WTC11 (cell line): Measurements from ENCODE around the gene REST. TPM values are rescaled to one million over a fixed set of nuclear protein-coding genes. Genes with fewer than 3 reads are reported as not detected.

Experiments
- ATAC-seq: fragments of 200-7000 bp; cut with Tn5 transposase; 2 replicates; pipeline ENCODE4 v1.10.0; 2021; ENCODE audit warnings: mild to moderate bottlenecking, moderate library complexity
- Bru-seq: library from RNA; stranded (reverse); fragments of 400-500 nt; gene quantifications from one replicate; lab custom pipeline; 2021; lab: Mats Ljungman, UMichigan
- CTCF ChIA-PET: fragments of 300-600 bp; sonication (Branson Sonifier 250); formaldehyde crosslinking; loops from one replicate; lab custom pipeline; 2021; ENCODE audit warnings: antibody characterized with exemption; lab: Charles Lee
- POLR2A ChIA-PET: fragments of 350-600 bp; sonication (Branson Sonifier 250); formaldehyde crosslinking; loops from one replicate; lab custom pipeline; 2021; ENCODE audit warnings: antibody characterized with exemption; lab: Charles Lee
- DNase-seq: peaks from one replicate; pipeline ENCODE4 v3.0.0; 2021; ENCODE audit warnings: low spot score
- H3K27ac Mint-ChIP-seq: 2 replicates; pipeline ENCODE4 v1.8.0; 2021; ENCODE audit warnings: mixed read lengths
- H3K27me3 Mint-ChIP-seq: 2 replicates; pipeline ENCODE4 v1.8.0; 2021; ENCODE audit warnings: low read depth, mild to moderate bottlenecking, moderate library complexity, mixed read lengths
- H3K36me3 Mint-ChIP-seq: 2 replicates; pipeline ENCODE4 v1.8.0; 2021; ENCODE audit warnings: mixed read lengths
- H3K4me1 Mint-ChIP-seq: 2 replicates; pipeline ENCODE4 v1.8.0; 2022; ENCODE audit warnings: mixed read lengths
- H3K4me3 Mint-ChIP-seq: 2 replicates; pipeline ENCODE4 v1.8.0; 2021; ENCODE audit warnings: mild to moderate bottlenecking, moderate library complexity, mixed read lengths
- H3K9me3 Mint-ChIP-seq: 2 replicates; pipeline ENCODE4 v1.8.0; 2021; ENCODE audit warnings: mixed read lengths
- AFF4 ChIP-seq: sonication (generic); formaldehyde crosslinking; IDR thresholded peaks from 2 replicates; pipeline ENCODE4 v1.8.1; 2023; ENCODE audit warnings: mild to moderate bottlenecking, missing genetic modification reagents, borderline replicate concordance
- ELF4 ChIP-seq: sonication (generic); formaldehyde crosslinking; IDR thresholded peaks from 2 replicates; pipeline ENCODE4 v1.8.1; 2022; ENCODE audit warnings: low read depth, mild to moderate bottlenecking, moderate library complexity, missing genetic modification reagents
- FOXP4 ChIP-seq: sonication (generic); formaldehyde crosslinking; IDR thresholded peaks from 2 replicates; pipeline ENCODE4 v1.8.0; 2022; ENCODE audit warnings: mild to moderate bottlenecking, missing genetic modification reagents
- IRF2 ChIP-seq: sonication (generic); formaldehyde crosslinking; IDR thresholded peaks from 2 replicates; pipeline ENCODE4 v1.8.0; 2022; ENCODE audit warnings: low read depth, missing genetic modification reagents, borderline replicate concordance
- NFYB ChIP-seq: sonication (generic); formaldehyde crosslinking; conservative IDR thresholded peaks from 2 replicates; pipeline ENCODE4 v1.8.0; 2022; ENCODE audit warnings: low read depth, missing genetic modification reagents
- RELA ChIP-seq: sonication (generic); formaldehyde crosslinking; IDR thresholded peaks from 2 replicates; pipeline ENCODE4 v1.8.1; 2022; ENCODE audit warnings: missing genetic modification reagents, mild to moderate bottlenecking, borderline replicate concordance
- SP1 ChIP-seq: sonication (generic); formaldehyde crosslinking; conservative IDR thresholded peaks from 2 replicates; pipeline ENCODE4 v1.8.1; 2022; ENCODE audit warnings: missing genetic modification reagents
- STAT6 ChIP-seq: sonication (generic); formaldehyde crosslinking; conservative IDR thresholded peaks from 2 replicates; pipeline ENCODE4 v1.8.1; 2023; ENCODE audit warnings: mild to moderate bottlenecking, low read depth, missing genetic modification reagents, moderate library complexity
- TEAD1 ChIP-seq: sonication (generic); formaldehyde crosslinking; IDR thresholded peaks from 2 replicates; pipeline ENCODE4 v1.8.0; 2022; ENCODE audit warnings: mild to moderate bottlenecking, missing genetic modification reagents
- TP53 ChIP-seq: sonication (generic); formaldehyde crosslinking; IDR thresholded peaks from 2 replicates; pipeline ENCODE4 v1.8.1; 2023; ENCODE audit warnings: mild to moderate bottlenecking, missing genetic modification reagents
- ZBTB21 ChIP-seq: sonication (generic); formaldehyde crosslinking; IDR thresholded peaks from 2 replicates; pipeline ENCODE4 v1.8.1; 2023; ENCODE audit warnings: mild to moderate bottlenecking, missing genetic modification reagents, borderline replicate concordance
- ZNF121 ChIP-seq: sonication (generic); formaldehyde crosslinking; IDR thresholded peaks from 2 replicates; pipeline ENCODE4 v1.8.0; 2023; ENCODE audit warnings: missing genetic modification reagents
- ZNF263 ChIP-seq: sonication (generic); formaldehyde crosslinking; IDR thresholded peaks from 2 replicates; pipeline ENCODE4 v1.8.1; 2022; ENCODE audit warnings: low read depth, mild to moderate bottlenecking, moderate library complexity, missing genetic modification reagents
- ZNF512 ChIP-seq: sonication (generic); formaldehyde crosslinking; IDR thresholded peaks from 2 replicates; pipeline ENCODE4 v1.8.1; 2022; ENCODE audit warnings: missing genetic modification reagents, borderline replicate concordance
- long read RNA-seq, 3 experiments: library from RNA in 1 of 3; library from capped mRNA in 1 of 3; library from polyadenylated mRNA in 1 of 3; unstranded in 2 of 3; stranded (forward) in 1 of 3; transcript quantifications; one replicate each; pipeline ENCODE4 v2.0.0, GENCODE V29; 2021
- total RNA-seq: library from RNA; stranded (reverse); gene quantifications from 3 replicates; pipeline ENCODE4 v1.2.3, GENCODE V29; 2021

REST gene
- total RNA-seq (73.9 to 76.4 TPM (median 75.1 TPM) in 3 replicates), Bru-seq, nascent RNA (percentile 83 among the genes with signal in this experiment)
- long read RNA-seq, experiment 1, full-length matches to known transcripts, result 174 of 307 reads
- long read RNA-seq, experiment 1, partial matches to known transcripts, result 13 of 307 reads
- long read RNA-seq, experiment 1, other reads (novel, unspliced or antisense), result 120 of 307 reads
- long read RNA-seq, experiment 2, full-length matches to known transcripts, result 1 of 46 reads
- long read RNA-seq, experiment 2, partial matches to known transcripts, result 1 of 46 reads
- long read RNA-seq, experiment 2, other reads (novel, unspliced or antisense), result 44 of 46 reads
- long read RNA-seq, experiment 3, partial matches to known transcripts, result 1 of 4 reads
- long read RNA-seq, experiment 3, other reads (novel, unspliced or antisense), result 3 of 4 reads

- no peak for TF ChIP-seq ZNF121 (CRISPR knock-in tag)
- no peak for TF ChIP-seq RELA (CRISPR knock-in tag)
- TF ChIP-seq SP1 (CRISPR knock-in tag), result peak; percentile 58
- no peak for TF ChIP-seq FOXP4 (CRISPR knock-in tag)
- no peak for TF ChIP-seq ZNF512 (CRISPR knock-in tag)
- DNase-seq (peak; percentile 91), ATAC-seq (peak; percentile 79)
- ChIA-PET CTCF (interaction anchor here (0.8 to 2.1 kb wide), 10 partner anchors 33 to 283 kb away, joined by 3 to 11 read pairs (median 6); partner anchors contain the start of genes NOA1, POLR2B and SPINK2), POLR2A (interaction anchor here (0.6 to 2.0 kb wide), 6 partner anchors 15 to 70 kb away, joined by 3 to 18 read pairs (median 3); partner anchors contain the start of genes NOA1 and POLR2B)
- peaks cover 31% of the 10 kb centered on the region for H3K27me3 Mint-ChIP-seq
- peak within 1 kb of the TSS; percentile 77 for H3K4me3 Mint-ChIP-seq
- peak within 1 kb of the TSS; percentile 93 for H3K27ac Mint-ChIP-seq
- H3K36me3 Mint-ChIP-seq, result peaks cover 15% of the 10 kb centered on the region
- H3K9me3 Mint-ChIP-seq, result no peaks in the 10 kb centered on the region
- H3K4me1 Mint-ChIP-seq, result peaks cover 56% of the 10 kb centered on the region
Observed at GRCh38 chr4:56907489-56908205, at the start of gene REST. REST (plus strand) TSS chr4:56907900; CDS start chr4:56910639, 2,739 bp downstream.

- ATAC-seq, result no peak
- TF ChIP-seq TEAD1 (CRISPR knock-in tag) (no peak), AFF4 (CRISPR knock-in tag) (no peak), ZBTB21 (CRISPR knock-in tag) (no peak), NFYB (CRISPR knock-in tag) (no peak), TP53 (CRISPR knock-in tag) (no peak), STAT6 (no peak), IRF2 (CRISPR knock-in tag) (no peak), ZNF121 (CRISPR knock-in tag) (no peak), ZNF263 (CRISPR knock-in tag) (no peak), ZNF512 (CRISPR knock-in tag) (no peak), ELF4 (CRISPR knock-in tag) (no peak)
- Mint-ChIP-seq H3K27me3 (peaks cover 13% of the 10 kb centered on the region), H3K4me3 (no peak overlapping the region), H3K36me3 (no peaks in the 10 kb centered on the region), H3K4me1 (peaks cover 7% of the 10 kb centered on the region), H3K9me3 (no peaks in the 10 kb centered on the region), H3K27ac (no peak overlapping the region)
- ChIA-PET CTCF (interaction anchor here (1.3 kb wide), 1 partner anchor 15 kb away, joined by 3 read pairs; no protein-coding TSS in a partner anchor), POLR2A (no interaction called here)
- DNase-seq, result no peak
Observed at GRCh38 chr4:56859841-56860240, 47.9 kb upstream of the REST start.
